ENCODE results near the gene ATG4C. TPM values are rescaled to one million over a fixed set of nuclear protein-coding genes. Genes with fewer than 3 reads are reported as not detected.
"Not testable (repeated sequence)": the region's sequence is repeated elsewhere in the genome, so short reads cannot be mapped to it uniquely, and the experiment has no call there.

The ATG4C gene, protein sequence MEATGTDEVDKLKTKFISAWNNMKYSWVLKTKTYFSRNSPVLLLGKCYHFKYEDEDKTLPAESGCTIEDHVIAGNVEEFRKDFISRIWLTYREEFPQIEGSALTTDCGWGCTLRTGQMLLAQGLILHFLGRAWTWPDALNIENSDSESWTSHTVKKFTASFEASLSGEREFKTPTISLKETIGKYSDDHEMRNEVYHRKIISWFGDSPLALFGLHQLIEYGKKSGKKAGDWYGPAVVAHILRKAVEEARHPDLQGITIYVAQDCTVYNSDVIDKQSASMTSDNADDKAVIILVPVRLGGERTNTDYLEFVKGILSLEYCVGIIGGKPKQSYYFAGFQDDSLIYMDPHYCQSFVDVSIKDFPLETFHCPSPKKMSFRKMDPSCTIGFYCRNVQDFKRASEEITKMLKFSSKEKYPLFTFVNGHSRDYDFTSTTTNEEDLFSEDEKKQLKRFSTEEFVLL
- 3.0 and 4.1 TPM in 2 replicates for total RNA-seq

DNA sequence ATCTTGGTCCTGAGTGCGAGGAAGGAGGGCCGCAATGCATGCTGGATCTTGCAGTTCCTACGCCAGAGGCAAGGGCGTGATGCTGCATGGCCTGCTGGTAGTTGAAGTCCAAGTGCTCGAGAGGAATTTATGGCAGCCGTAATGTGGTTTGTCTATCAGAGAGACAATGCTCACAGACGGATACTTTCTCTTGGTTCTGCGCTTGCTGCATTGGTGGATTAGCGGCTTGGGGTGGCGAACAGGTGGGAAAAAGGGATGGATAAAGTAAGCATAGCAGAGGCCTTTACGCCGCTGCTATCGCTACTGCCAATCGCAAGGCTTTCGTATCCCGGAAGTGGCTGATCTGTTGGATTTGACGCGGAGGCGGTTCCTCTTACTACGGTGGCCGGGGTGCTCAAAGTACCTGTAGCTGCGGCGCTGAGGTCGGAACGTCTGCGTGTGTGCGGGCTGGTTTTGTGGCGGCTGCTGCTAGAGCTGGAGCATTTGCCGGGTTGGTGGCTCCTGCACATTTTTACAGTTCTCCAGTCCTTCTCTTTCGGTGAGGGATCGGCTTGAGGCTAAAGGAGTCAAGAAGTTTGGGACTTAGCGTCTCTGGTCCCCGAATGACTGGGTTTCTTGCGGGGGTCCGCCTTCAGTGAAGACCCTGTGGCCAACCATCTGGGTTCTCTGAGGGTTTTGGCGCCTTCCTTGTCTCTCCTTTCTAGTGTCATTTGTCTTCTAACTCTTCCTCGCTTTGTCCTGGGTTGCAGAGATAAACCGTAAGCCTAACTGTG, at the start of gene ATG4C:
Gene ATG4C (plus strand): TSS at position 397 of the 773 bp plus-strand sequence. CDS start 19,655 bp downstream, outside the sequence.
- DNase-seq (ENCODE audit: low read depth in 2 of 2) = peak; percentile 98 to 99

DNA sequence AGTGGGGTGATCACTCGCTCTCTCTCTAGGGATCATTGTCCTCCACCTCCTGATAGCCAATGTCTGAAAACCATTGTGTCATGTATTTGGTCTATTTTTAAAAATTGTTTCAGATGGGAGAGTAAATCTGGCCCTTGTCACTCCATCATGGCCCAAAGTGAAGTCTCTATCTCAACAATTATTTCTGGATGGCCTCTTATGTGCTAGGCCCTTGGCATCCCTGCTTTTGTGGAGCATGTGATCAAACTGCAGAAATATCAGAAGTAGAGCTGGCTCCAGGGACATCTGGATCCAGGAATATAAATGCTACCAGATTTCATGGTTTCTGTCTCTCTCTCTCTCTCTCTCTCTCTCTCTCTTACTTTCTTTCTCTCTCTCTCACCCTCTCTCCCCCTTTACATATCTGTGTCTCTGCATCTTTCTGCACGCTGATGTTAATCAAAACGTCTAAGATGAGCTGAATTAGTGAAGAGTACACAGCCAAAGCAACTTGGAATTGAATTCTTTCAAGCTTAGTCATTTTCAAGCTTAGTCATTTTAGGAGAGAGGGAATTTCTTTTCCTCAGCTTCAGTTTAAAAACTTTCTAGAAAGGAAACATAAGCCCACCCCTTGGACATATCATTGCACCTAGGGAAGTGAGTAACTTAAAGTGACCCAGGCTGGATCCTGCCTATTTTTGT, 48.3 kb upstream of the ATG4C start:
- DNase-seq (ENCODE audit: low read depth in 2 of 2) = no peak

DNA sequence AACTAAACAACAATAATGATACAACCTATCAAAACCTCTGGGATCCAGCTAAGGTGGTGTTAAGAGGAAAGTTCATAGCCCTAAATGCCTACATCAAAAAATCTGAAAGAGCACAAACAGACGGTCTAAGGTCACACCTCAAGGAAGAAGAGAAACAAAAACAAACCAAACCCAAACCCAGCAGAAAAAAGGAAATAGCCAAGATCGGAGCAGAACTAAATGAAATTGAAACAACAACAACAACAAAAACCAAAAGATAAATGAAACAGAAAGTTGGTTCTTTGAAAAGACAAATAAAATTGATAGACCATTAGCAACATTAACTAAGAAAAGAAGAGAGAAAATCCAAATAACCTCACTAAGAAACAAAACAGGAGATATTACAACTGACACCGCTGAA, 43.2 kb upstream of the ATG4C start:
- not testable (repeated sequence) for DNase-seq (ENCODE audit: low read depth in 2 of 2)

DNA sequence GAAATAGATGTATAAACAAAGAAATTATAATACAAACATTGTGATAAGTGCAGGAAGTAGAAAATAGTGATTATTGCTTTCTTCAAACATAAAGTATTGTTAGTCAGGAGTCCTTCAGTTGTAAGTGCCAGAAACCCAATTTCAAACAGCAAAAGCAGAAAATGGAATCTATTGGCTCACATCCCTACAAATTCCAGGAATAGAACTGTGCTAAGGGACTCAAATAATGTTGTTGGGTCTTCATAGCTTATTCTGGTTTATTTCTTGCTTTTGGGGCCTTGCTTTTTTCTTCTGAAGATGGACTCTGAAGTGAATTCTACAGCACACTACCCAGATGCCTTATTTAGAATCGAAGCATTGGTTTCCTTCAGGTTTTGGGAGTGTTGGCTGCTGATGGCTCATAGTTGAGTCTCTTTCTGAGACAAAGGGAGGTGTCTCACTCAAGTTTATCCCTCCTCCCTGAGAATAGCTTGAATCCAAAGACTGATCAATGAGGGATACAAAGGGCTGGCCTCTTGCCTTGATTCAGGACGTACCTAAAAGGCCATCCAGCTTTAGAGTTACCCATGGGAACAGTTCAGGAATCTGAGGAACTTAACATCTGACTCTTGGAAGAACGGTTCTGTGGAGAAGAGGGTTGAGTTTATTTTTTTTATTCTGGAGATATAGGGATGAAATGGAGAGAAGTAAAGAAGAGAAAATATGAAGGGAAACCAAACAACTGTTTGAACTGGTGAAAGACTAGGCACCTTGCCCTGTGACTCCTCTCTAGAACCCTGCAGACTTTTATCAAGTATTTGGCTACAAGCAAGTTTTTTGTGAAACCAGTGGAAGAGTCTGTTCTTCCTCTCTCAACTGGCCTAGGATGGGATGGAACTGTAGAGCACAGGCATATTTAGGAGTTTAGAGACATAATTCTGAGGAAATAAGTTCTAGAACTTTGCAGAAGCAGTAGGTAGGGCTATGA, 39.0 kb upstream of the ATG4C start:
- no peak for DNase-seq (ENCODE audit: low read depth in 2 of 2)

DNA sequence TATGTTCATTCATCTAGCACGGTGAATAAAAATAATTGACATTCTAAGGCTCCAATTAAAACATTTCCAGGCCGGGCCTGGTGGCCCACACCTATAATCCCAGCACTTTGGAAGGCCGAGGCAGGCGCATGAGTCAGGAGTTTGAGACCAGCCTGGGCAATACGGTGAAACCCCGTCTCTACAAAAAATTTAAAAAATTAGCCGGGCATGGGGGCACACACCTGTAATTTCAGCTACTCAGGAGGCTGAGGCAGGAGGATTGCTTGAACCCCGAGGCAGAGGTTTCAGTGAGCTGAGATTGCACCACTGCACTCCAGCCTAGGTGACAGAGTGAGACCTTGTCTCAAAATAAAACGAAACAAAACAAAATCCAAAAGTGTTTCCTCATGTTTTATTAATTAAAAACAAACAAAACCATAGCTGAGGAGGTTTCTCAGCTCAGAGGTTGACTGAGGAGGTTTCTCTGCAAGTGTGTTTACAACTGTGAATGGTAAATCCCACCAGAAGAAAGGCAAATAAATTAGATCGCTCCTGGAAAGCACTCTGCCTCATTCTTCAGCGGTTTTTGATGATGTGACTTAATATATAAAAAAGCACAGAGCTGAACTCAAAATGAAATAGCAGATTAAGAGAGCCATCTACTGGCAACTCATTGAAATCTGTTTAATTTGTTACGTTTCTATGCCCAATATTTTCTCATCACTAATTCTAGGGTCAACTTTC, 37.7 kb upstream of the ATG4C start:
- peak; percentile 47 to 57 for DNase-seq (ENCODE audit: low read depth in 2 of 2)

DNA sequence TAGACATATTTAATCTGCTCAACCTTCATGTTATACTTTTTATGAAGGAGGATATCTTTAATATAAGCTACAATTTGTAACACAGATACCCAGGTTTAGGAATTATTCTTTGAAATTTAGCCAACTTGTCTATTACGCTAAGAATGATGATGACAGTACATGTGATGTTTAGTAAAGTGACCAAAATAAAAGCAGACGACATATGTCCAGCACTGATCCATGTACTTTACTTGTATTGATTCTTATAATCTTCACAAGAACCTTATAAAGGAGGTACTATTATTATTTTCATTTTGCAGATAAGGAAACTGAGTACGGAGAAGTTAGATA, 37.2 kb upstream of the ATG4C start:
- DNase-seq (ENCODE audit: low read depth in 2 of 2) = no peak

DNA sequence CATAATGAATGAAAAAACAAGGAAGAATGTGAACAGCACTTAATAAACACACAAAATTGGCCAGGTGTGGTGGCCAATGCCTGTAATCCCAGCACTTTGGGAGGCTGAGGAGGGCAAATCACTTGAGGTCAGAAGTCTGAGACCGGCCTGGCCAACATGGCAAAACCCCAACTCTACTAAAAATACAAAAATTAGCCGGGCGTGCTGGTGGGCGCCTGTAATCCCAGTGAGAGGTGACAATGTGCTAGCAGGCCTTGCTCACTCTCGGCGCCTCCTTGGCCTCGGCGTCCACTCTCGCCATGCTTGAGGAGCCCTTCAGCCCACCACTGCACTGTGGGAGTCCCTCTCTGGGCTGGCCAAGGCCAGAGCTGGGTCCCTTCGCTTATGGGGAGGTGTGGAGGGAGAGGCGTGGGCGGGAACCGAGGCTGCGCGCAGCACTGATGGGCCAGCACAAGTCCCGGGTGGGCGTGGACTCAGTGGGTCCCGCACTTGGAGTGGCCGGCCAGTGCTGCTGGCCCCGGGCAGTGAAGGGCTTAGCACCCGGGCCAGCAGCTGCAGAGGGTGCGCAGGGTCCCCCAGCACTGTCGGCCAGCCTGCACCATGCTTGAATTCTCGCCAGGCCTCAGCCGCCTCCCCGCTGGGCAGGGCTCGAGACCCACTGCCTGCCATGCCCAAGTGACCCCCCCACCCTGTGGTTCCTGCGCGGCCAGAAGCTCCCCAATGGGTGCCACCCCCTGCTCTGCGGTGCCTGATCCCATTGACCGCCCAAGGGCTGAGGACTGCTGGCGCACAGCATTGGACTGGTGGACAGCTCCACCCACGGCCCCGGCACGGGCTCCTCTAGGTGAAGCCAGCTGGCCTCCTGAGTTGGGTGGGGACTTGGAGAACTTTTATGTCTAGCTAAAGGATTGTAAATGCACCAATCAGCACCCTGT, 30.6 kb upstream of the ATG4C start:
- DNase-seq (ENCODE audit: low read depth in 2 of 2) = no peak

DNA sequence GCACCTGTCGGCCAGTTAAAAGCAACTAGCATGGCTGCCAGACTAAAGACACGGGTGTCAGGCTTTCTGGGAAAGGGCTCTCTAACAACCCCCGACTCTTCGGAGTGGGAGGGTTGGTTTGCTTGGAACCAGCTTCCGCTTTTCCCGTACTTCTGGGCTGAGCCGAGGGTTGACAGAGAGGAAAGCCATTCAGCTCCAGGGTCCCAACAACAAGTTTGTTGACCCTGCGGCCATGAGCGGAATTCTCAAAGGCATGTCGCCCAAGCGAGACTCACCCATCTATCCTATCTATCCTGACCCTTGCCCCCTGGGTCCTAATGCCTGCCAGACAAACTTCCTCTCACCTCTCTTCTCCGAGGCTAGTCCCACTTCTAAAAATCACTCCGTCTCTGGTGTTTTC, 29.0 kb upstream of the ATG4C start:
- not testable (repeated sequence) for DNase-seq (ENCODE audit: low read depth in 2 of 2)

DNA sequence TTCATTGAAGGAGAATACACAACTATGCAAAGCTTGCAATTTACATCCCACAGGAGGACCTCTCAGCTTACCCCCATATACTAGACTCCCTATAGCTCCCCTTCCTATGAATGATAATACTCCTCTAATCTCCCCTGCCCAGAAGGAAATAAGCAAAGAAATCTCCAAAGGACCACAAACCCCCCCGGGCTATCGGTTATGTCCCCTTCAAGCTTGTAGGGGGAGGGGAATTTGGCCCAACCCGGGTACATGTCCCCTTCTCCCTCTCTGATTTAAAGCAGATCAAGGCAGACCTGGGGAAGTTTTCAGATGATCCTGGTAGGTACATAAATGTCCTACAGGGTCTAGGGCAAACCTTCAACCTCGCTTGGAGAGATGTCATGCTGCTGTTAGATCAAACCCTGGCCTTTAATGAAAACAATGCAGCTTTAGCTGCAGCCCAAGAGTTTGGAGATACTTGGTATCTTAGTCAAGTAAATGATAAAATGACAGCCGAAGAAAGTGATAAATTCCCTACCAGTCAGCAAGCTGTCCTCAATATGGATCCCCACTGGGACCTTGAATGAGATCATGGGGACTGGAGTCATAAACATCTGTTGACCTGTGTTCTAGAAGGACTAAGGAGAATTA, 27.6 kb upstream of the ATG4C start:
- not testable (repeated sequence) for DNase-seq (ENCODE audit: low read depth in 2 of 2)

DNA sequence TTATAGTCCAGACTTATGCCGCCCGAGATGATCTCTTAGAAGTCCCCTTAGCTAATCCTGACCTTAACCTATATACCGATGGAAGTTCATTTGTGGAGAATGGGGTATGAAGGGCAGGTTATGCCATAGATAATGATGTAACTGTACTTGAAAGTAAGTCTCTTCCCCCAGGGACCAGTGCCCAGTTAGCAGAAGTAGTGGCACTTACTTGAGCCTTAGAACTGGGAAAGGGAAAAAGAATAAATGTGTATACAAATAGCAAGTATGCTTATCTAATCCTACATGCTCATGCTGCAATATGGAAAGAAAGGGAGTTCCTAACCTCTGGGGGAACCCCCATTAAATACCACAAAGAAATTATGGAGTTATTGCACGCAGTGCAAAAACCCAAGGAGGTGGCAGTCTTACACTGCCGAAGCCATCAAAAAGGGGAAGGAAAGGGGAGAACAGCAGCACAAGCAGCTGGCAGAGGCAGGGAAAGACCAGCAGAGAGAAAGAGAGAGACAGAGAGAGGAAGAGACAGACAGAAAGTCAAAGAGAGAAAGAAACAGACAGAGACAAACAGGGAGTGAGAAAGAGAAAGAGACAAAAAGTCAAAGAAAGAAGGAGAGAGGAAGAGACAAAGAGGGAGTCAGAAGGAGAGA, 24.6 kb upstream of the ATG4C start:
- not testable (repeated sequence) for DNase-seq (ENCODE audit: low read depth in 2 of 2)

DNA sequence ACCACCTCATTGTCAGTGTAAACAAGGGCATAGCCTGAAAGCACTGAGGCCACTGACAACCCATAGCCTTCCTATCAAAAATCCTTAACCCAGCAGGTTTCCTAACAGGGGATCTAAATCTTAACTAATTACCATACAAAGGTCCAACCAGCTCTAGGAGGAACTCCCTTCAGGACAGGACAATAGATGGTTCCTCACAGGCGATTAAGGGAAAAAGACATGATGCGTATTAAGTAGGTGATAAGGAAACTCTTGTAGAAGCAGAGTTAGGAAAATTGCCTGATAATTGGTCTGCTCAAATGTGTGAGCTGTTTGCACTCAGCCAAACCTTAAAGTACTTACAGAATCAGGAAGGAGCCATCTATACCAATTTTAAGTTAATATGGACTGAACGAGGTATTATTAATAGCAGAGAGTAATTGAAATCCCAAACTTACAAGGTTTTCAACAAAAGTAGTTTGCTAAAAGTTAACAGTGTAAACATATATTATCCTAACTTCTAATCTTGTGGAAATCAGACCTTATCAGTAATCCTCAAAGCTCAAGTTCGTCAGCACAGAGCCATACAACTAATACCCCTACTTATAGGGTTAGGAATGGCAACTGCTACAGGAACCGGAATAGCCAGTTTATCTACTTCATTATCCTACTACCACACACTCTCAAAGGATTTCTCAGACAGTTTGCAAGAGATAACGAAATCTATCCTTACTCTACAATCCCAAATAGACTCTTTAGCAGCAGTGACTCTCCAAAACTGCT, 23.7 kb upstream of the ATG4C start:
- DNase-seq (ENCODE audit: low read depth in 2 of 2) = not testable (repeated sequence)

DNA sequence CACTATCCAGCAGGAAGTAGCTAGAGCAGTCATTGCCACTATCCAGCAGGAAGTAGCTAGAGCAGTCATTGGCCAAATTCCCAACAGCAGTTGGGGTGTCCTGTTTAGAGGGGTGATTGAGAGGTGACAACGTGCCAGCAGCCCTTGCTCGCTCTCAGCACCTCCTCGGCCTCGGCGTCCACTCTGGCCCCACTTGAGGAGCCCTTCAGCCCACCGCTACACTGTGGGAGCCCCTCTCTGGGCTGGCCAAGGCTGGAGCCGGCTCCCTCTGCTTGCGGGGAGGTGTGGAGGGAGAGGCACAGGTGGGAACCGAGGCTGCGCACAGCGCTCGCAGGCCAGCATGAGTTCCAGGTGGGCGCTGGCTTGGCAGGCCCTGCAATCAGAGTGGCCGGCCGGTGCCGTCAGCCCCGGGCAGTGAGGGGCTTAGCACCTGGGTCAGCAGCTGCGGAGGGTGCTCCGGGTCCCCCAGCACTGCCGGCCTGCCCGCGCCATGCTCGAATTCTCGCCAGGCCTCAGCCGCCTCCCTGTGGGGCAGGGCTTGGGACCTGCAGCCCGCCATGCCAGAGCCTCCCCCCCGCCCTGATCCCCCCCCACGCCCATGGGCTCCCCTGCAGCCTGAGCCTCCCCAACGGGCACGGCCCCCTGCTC, 22.6 kb upstream of the ATG4C start:
- not testable (repeated sequence) for DNase-seq (ENCODE audit: low read depth in 2 of 2)

DNA sequence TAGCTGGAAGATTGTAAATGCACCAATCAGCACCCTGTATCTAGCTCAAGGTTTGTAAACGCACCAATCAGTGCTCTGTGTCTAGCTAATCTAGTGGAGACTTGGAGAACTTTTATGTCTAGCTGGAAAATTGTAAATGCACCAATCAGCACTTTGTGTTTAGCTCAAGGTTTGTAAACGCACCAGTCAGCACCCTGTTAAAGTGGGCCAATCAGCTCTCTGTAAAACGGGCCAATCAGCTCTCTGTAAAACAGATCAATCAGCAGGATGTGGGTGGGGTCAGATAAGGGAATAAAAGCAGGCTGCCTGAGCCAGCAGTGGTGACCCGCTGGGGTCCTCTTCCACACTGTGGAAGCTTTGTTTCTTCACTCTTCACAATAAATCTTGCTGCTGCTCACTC, 21.9 kb upstream of the ATG4C start:
- DNase-seq (ENCODE audit: low read depth in 2 of 2) = not testable (repeated sequence)

DNA sequence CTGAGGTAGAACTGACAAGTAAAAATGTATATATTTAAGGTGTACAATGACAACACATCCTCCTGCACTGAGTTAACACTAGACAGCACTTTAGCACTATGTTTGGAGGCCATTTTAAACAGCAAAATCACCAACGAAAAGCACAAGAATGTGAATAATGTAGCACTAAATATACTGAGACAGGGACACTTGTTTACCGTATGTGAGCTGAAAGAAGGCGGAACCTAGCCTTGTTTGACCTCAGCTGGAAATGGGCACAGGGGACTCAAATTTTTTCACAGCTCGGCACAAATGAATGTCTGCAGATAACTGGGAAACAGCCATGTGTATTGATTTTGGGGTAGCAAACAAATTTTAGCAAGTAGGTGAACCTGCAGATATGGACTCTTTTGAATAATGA, 18.0 kb upstream of the ATG4C start:
- DNase-seq (ENCODE audit: low read depth in 2 of 2) = no peak

DNA sequence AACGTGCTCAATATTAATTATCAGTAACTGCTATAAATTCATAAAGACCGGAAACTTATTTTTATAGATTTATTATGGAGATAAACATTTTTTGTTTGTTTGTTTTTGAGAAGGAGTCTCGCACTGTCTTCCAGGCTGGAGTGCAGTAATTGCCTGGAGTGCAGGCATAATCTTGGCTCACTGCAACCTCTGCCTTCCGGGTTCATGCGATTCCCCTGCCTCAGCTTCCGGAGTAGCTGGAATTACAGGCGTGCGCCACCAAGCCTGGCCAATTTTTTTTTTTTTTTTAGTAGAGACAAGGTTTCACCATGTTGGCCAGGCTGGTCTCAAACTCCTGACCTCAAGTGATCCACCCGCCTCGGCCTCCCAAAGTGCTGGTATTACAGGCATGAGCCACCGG, 15.4 kb upstream of the ATG4C start:
- peak in 1 of 2 donors; percentile 30 for DNase-seq (ENCODE audit: low read depth in 2 of 2)

DNA sequence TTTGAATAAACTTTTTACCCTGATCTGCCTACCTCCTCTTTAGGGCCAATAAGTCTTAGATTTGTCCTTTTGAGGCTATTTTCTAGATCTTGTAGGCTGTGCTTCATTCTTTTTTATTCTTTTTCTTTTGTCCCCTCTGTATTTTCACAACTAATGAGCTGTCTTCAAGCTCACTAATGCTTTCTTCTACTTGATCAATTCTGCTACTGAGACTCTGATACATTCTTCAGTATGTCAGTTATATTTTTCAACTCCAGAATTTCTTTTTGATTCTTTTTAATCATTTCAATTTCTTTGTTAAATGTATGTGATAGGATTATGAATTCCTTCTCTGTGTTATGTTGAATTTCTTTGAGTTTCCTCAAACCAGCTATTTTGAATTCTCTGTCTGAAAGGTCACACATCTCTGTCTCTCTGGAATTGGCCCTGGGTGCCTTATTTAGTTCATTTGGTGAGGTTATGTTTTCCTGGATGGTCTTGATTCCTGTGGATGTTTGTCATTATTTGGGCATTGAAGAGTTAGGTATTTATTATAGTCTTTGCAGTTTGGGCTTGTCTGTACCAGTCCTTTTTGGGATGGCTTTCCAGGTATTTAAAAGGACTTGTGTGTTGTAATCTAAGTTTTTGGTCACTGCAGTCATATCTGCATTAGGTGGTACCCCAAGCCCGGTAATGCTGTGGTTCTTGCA, 11.2 kb upstream of the ATG4C start:
- DNase-seq (ENCODE audit: low read depth in 2 of 2) = no peak
